ENCODE data around the gene MTFMT. TPM values are rescaled to one million over a fixed set of nuclear protein-coding genes. Genes with fewer than 3 reads are reported as not detected.

MTFMT gene
- total RNA-seq, 4 donors from 2014 or later = 16.8 to 25.2 (median 22.4) TPM

DNA sequence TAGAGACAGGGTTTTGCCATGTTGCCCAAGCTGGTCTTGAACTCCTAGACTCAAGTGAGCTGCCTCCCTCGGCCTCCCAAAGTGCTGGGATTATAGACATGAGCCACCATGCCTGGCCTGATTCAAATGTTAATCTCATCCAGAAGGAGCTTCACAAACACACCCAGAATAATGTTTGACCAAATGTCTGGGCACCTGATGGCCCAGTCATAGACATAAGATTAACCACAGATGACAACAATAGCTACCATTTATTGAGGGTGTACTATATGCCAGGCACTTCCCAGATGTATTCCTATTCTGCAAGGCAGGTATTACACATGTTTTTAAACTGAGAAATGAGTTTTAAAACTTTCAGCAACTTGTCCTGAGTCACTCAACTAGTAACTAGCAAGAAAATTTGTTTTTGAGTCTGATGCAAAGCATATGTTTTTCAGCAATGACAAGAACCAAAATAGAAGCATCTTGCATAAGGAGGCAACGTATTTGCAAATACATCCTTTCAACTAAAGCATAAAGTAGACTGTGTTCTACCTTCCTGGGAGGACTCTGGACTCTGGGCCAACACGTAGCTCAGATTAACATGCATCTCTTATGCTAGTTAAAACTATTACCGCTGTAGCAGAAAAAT lies 31.6 kb downstream of the MTFMT start:
- no peak for ATAC-seq (ENCODE audit: low FRiP score)
- TF ChIP-seq, protein P1, sequence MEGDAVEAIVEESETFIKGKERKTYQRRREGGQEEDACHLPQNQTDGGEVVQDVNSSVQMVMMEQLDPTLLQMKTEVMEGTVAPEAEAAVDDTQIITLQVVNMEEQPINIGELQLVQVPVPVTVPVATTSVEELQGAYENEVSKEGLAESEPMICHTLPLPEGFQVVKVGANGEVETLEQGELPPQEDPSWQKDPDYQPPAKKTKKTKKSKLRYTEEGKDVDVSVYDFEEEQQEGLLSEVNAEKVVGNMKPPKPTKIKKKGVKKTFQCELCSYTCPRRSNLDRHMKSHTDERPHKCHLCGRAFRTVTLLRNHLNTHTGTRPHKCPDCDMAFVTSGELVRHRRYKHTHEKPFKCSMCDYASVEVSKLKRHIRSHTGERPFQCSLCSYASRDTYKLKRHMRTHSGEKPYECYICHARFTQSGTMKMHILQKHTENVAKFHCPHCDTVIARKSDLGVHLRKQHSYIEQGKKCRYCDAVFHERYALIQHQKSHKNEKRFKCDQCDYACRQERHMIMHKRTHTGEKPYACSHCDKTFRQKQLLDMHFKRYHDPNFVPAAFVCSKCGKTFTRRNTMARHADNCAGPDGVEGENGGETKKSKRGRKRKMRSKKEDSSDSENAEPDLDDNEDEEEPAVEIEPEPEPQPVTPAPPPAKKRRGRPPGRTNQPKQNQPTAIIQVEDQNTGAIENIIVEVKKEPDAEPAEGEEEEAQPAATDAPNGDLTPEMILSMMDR (IDR thresholded peaks at IDR 0.05) = no peak
- no peak for DNase-seq (ENCODE audit: low spot score)

DNA sequence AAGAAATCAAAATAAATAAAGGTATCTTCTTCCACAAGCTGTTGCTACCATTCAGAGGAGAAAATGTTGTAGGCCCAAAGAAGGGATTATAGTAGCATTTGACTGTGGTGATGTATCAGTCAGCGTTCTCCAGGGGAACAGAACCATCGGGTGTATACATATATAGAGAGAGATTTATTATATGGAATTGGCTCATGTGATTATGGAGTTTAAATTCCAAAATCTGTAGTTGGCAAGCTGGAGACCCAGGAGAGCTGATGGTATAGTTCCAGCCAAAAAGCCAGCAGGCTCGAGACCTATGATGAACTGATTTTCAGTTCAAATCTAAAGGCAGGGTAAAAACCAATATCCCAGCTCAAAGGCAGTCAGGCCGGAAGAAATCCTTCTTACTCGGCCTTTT lies 32.4 kb downstream of the MTFMT start:
- no peak for ATAC-seq (ENCODE audit: low FRiP score)
- TF ChIP-seq, protein P1 (IDR thresholded peaks at IDR 0.05) = no peak
- DNase-seq (ENCODE audit: low spot score) = no peak

DNA sequence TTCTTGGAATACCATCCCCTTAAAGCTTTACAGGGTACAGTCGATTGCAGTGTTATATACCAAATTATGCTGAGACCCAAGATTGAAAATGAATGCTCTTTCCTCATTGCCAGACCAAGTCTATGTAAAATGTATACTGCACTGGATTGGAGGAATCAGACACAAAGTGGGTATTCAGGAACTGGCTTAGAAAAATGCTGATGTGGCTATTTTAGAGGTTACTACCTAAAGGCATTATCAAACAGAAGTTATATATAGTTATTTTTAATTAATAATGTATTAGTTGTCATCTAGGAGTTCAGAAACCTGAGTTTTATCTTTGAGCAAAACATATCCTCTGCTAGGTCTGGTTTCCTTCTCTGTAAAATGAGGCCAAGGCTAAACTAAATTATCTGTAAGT lies 36.1 kb downstream of the MTFMT start:
- ATAC-seq (ENCODE audit: low FRiP score) (no peak), DNase-seq (ENCODE audit: low spot score) (no peak)
- TF ChIP-seq, protein P1 (IDR thresholded peaks at IDR 0.05) = no peak

DNA sequence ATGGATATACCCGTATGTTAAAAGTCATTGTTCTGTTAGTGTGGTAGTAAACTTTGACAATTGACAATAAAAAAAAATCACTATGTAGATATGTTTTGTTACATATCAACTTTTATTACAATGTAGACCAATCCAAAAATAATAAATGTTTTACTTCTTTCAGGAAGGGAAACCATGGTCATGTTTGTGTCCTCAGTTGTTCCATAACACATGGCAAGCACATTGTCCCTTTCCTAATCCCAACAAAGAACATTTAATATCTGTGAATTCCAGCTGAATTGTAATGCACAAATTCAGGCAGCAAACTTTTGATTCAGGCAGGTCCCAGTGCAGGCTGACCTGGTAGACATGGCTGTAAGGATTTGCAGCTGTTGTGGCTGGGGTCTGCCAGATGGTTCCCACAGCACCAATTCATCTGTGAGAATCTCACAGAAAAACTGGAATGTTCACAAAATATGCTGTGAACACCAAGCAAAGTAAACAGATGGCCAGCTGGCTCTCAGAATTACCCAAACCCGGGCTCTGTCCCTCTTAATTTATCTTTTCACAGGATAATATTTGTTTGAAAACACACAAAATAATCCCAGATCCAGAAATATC lies 37.8 kb downstream of the MTFMT start:
- TF ChIP-seq, protein P1 (IDR thresholded peaks at IDR 0.05) = no peak
- ATAC-seq (ENCODE audit: low FRiP score) (no peak), DNase-seq (ENCODE audit: low spot score) (no peak)

DNA sequence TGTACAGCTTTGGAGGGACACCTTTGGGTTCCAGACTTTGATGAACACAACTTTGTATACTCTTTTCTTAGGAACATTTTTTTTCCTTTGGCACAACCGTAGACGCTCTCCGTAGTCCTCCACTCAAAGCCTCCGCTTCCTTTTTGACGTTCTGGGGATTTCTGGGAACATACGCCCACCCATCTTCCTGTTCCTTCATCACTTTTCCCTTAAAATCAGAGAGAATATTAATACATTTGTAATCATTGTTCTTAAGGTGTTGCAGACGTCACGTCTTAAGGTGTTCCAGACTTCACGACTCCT lies 39.3 kb downstream of the MTFMT start:
- ATAC-seq (ENCODE audit: low FRiP score) (peak; percentile 60), DNase-seq (ENCODE audit: low spot score) (no peak)
- TF ChIP-seq, protein P1 (IDR thresholded peaks at IDR 0.05) = no peak

DNA sequence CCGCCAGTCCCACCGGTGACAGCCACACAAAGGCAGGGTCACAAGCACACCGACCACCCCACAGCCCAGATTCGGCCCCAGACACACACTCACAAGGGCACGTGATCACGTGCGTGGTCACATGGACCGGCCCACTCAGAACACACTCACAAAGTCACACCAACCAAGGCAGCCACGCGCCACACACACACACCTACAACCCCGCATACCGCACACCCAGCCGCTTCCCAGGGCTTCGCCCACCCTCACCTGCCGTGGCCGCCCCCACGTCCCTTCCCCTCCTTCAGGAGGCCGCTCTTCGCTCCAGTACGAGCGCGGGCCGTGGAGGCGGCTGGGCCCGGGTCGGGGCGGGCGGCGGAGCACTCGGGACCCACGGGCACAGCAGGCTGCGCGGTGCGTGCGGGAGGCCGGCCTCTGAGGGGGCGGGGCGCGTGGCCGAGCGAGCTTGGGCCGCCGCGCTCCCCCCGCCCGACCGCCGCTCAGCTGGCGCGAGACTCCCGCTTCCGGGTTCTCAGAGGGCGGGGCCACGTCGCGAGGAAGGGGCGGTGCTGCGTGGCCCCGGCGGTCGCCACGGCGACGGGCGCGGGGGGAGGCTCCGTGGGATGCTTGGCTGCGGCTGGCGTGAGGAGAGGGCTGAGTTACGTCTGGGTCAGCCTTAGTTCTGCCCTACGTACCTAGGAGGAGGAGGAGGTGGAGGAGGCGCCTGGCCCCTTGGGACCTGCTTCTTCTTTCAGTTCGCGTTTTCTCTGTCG lies 39.8 kb downstream of the MTFMT start, which contains the start of gene SPG21:
Gene SPG21, minus strand, starts transcription at position 499 of the 752 bp plus-strand sequence. CDS start 6,345 bp downstream, outside the sequence.
- TF ChIP-seq, protein P1 (IDR thresholded peaks at IDR 0.05) = no peak
- ATAC-seq (ENCODE audit: low FRiP score) = peak; percentile 95
- DNase-seq (ENCODE audit: low spot score) = peak; percentile 82
